Measurements from ENCODE around the gene SLC23A2. TPM values are rescaled to one million over a fixed set of nuclear protein-coding genes. Genes with fewer than 3 reads are reported as not detected.

The SLC23A2 gene
- total RNA-seq, 4 donors from 2014 or later: 10.5 to 29.0 (median 20.4) TPM

DNA sequence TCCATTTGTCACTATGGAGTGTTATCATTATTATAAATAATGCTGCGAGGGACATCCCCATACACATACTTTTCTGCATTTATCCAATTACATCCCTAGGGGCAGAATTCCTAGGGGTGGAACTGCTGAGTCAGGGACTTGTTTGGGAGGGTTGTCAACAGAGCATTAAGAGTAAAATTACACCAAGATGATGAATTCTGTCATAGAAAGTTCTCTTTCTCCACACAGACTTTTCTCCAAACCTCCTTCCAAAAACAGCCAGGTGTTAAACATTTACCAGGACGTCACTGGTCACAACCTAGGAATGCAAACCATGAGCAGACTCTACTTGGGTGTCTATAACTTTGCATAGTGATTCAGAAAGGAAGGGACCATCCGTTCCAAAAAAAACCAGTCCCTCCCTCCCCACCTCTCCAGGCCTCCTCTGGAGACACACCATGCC, 184.1 kb downstream of the SLC23A2 start:
- Histone ChIP-seq H3K4me3 (no peak overlapping the region), H3K36me3 (no peaks in the 10 kb centered on the region), H3K4me1 (peaks cover 44% of the 10 kb centered on the region), H3K27ac (no peak overlapping the region), H3K27me3 (peaks cover 7% of the 10 kb centered on the region), H3K9me3 (no peaks in the 10 kb centered on the region)
- no peak for DNase-seq (ENCODE audit: low spot score in 2 of 2)
- TF ChIP-seq EP300 (IDR thresholded peaks at IDR 0.05) (no peak), CTCF (IDR thresholded peaks at IDR 0.05) (no peak), POLR2A (IDR thresholded peaks at IDR 0.05) (no peak), POLR2AphosphoS5 (IDR thresholded peaks at IDR 0.05) (no peak)
- 43% methylated on average over 3 of the region's 3 CpGs for WGBS

GRCh38 chr20:4815628-4816027, 185.7 kb downstream of the SLC23A2 start:
- DNase-seq (ENCODE audit: low spot score in 2 of 2): peak in 1 of 2 donors; percentile 68
- H3K27ac ChIP-seq: no peak overlapping the region
- TF ChIP-seq CTCF (IDR thresholded peaks at IDR 0.05): no peak
- no peak for TF ChIP-seq POLR2AphosphoS5 (IDR thresholded peaks at IDR 0.05)
- TF ChIP-seq POLR2A (IDR thresholded peaks at IDR 0.05): no peak
- no peak for TF ChIP-seq EP300 (IDR thresholded peaks at IDR 0.05)
- 93% methylated on average over 4 of the region's 5 CpGs for WGBS
- H3K9me3 ChIP-seq: no peaks in the 10 kb centered on the region
- H3K27me3 ChIP-seq: no peaks in the 10 kb centered on the region
- H3K36me3 ChIP-seq: no peaks in the 10 kb centered on the region
- H3K4me1 ChIP-seq: peaks cover 32% of the 10 kb centered on the region
- no peak overlapping the region for H3K4me3 ChIP-seq

DNA sequence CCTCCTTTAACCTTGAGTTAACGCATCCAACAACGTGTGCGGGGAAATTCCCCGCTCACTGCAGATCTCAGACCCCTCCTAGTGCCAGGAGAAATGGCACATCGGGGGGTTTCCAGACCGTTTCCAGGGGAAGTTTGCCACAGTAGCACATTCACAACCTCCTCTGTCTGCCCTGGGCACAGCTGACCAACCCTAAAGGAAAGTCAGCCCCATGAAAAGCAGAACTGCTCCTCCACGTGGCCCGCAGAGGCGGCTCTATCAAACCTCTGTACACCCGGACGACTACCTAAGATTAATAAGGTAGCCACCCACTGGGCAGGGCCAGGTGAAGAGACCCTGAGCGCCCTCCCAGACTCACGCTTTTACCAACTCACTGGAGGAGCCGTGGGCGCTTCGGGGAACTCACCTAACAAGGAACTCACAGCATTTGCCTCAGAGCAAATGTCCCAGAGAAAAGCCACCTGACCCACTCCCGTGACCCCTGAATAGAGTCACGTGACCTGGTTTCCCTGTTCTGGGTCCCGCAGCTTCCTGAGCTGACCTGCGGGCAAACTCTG, 186.5 kb downstream of the SLC23A2 start:
- TF ChIP-seq POLR2A (IDR thresholded peaks at IDR 0.05) (no peak), POLR2AphosphoS5 (IDR thresholded peaks at IDR 0.05) (no peak), EP300 (IDR thresholded peaks at IDR 0.05) (no peak), CTCF (IDR thresholded peaks at IDR 0.05) (no peak)
- no peaks in the 10 kb centered on the region for H3K27me3 ChIP-seq
- peak overlapping the region; percentile 22 for H3K4me3 ChIP-seq
- H3K27ac ChIP-seq: peak overlapping the region; percentile 75
- WGBS: 58% methylated on average over 13 of the region's 20 CpGs
- DNase-seq (ENCODE audit: low spot score in 2 of 2): peak; percentile 66 to 79
- no peaks in the 10 kb centered on the region for H3K9me3 ChIP-seq
- no peaks in the 10 kb centered on the region for H3K36me3 ChIP-seq
- H3K4me1 ChIP-seq: peaks cover 40% of the 10 kb centered on the region

GRCh38 chr20:4813863-4814695, 187.2 kb downstream of the SLC23A2 start:
- peak; percentile 60 to 71 for DNase-seq (ENCODE audit: low spot score in 2 of 2)
- Histone ChIP-seq H3K27me3 (no peaks in the 10 kb centered on the region), H3K4me1 (peaks cover 45% of the 10 kb centered on the region), H3K36me3 (no peaks in the 10 kb centered on the region), H3K4me3 (peak overlapping the region; percentile 22), H3K9me3 (no peaks in the 10 kb centered on the region), H3K27ac (peak overlapping the region; percentile 75)
- no peak for TF ChIP-seq CTCF (IDR thresholded peaks at IDR 0.05)
- no peak for TF ChIP-seq EP300 (IDR thresholded peaks at IDR 0.05)
- TF ChIP-seq POLR2AphosphoS5 (IDR thresholded peaks at IDR 0.05): no peak
- TF ChIP-seq POLR2A (IDR thresholded peaks at IDR 0.05): peak in 1 of 2 donors; percentile 38
- 47% methylated on average over 12 of the region's 13 CpGs for WGBS

All from suprapubic skin (tissue), 4 donors.